Mucosa of descending colon (tissue), 3 donors: Measurements from ENCODE around the gene BCL2L15. TPM values are rescaled to one million over a fixed set of nuclear protein-coding genes. Genes with fewer than 3 reads are reported as not detected.
A peak's percentile ranks its signal among the peaks of the same experiment; 100 is the strongest.

ENCODE experiments used
- ATAC-seq: fragments of 200-7000 bp; cut with Tn5 transposase; one replicate; pipeline ENCODE4 v1.9.1; 2020; ENCODE audit warnings: mild to moderate bottlenecking, moderate library complexity
- DNase-seq, 3 donors: peaks; one replicate each; pipeline ENCODE4 v3.0.0-alpha.2; 2020
- H3K36me3 ChIP-seq: fragments of 200-600 bp; one replicate; pipeline ENCODE4 v1.8.0; 2021; ENCODE audit warnings: low read depth, mild to moderate bottlenecking
- H3K4me1 ChIP-seq: fragments of 200-600 bp; one replicate; pipeline ENCODE4 v1.8.0; 2021; ENCODE audit warnings: low read depth, mild to moderate bottlenecking
- H3K4me3 ChIP-seq: fragments of 200-600 bp; one replicate; pipeline ENCODE4 v1.8.0; 2021; ENCODE audit warnings: mild to moderate bottlenecking
- H3K9me3 ChIP-seq: fragments of 200-600 bp; one replicate; pipeline ENCODE4 v1.8.0; 2021; ENCODE audit warnings: mild to moderate bottlenecking
- CTCF ChIP-seq: fragments of 200-600 bp; IDR thresholded peaks from one replicate; pipeline ENCODE4 v1.8.0; 2022; ENCODE audit warnings: antibody characterized with exemption, mild to moderate bottlenecking
- intact Hi-C, 2 donors: fragments of 100-400 bp; cut with DNase I in 1 of 2; cut with micrococcal nuclease in 1 of 2; formaldehyde crosslinking; loops; one replicate each; pipeline versions ENCODE4 v1.11.0 to v1.11.1; 2022; cut with DNase I, micrococcal nuclease
- total RNA-seq, 3 donors: library from RNA; stranded (reverse); fragmentation: NEBNext Ultra II Directional in 2 of 3; extraction: Animal tissue kit (Norgen Biotek cat#: 25700) in 2 of 3; gene quantifications; one replicate each; pipeline versions ENCODE4 v1.2.1 to v1.2.4, GENCODE V29; 2021 to 2023
- donor health status: DM: no; HTN: no; CAD: no; lungs with moderate emphysema.
- donor health status: DM: no; HTN: no; CAD: no.
- donor health status: DM: no; HTN: yes; CAD: no.

BCL2L15 gene
- total RNA-seq, 3 donors from 2014 or later: 72.4 to 197 (median 153) TPM

- Histone ChIP-seq H3K9me3 (no peaks in the 10 kb centered on the region), H3K4me1 (peaks cover 30% of the 10 kb centered on the region), H3K36me3 (no peaks in the 10 kb centered on the region), H3K4me3 (no peak overlapping the region)
- ATAC-seq (no peak), DNase-seq (no peak)
- intact Hi-C loops: loop anchor here in 1 of 2 donors (10.0 kb wide), 1 partner anchor 54 kb away; no protein-coding TSS in a partner anchor
- no peak for TF ChIP-seq CTCF
Observed at GRCh38 chr1:113898241-113898814, 10.9 kb upstream of the BCL2L15 start.

GRCh38 chr1:113895961-113896360, 8.6 kb upstream of the BCL2L15 start:
- TF ChIP-seq CTCF: no peak
- no peaks in the 10 kb centered on the region for H3K36me3 ChIP-seq
- intact Hi-C loops: loop anchor here in 1 of 2 donors (10.0 kb wide), 1 partner anchor 51 kb away; no protein-coding TSS in a partner anchor

GRCh38 chr1:113895098-113895497, 7.7 kb upstream of the BCL2L15 start:
- Histone ChIP-seq H3K4me3 (no peak overlapping the region), H3K9me3 (no peaks in the 10 kb centered on the region), H3K4me1 (peaks cover 8% of the 10 kb centered on the region), H3K36me3 (no peaks in the 10 kb centered on the region)
- no peak for TF ChIP-seq CTCF
- ATAC-seq (no peak), DNase-seq (no peak)
- intact Hi-C loops: loop anchor here in 1 of 2 donors (10.0 kb wide), 1 partner anchor 50 kb away; no protein-coding TSS in a partner anchor

More at GRCh38 chr1:113895961-113896360, 8.6 kb upstream of the BCL2L15 start:
- no peak for ATAC-seq
- no peak for DNase-seq
- no peak overlapping the region for H3K4me3 ChIP-seq
- peaks cover 15% of the 10 kb centered on the region for H3K4me1 ChIP-seq
- H3K9me3 ChIP-seq: no peaks in the 10 kb centered on the region

- no peaks in the 10 kb centered on the region for H3K36me3 ChIP-seq
- no peak overlapping the region for H3K4me3 ChIP-seq
- ATAC-seq (no peak), DNase-seq (no peak)
- peaks cover 11% of the 10 kb centered on the region for H3K4me1 ChIP-seq
- intact Hi-C loops: loop anchor here in 1 of 2 donors (10.0 kb wide), 1 partner anchor 48 kb away; no protein-coding TSS in a partner anchor
- no peak for TF ChIP-seq CTCF
- no peaks in the 10 kb centered on the region for H3K9me3 ChIP-seq
Observed at GRCh38 chr1:113893267-113893666, 5.9 kb upstream of the BCL2L15 start.

GRCh38 chr1:113891631-113892220, 4.3 kb upstream of the BCL2L15 start:
- intact Hi-C loops: loop anchor here in 1 of 2 donors (10.0 kb wide), 1 partner anchor 47 kb away; no protein-coding TSS in a partner anchor
- Histone ChIP-seq H3K4me1 (peaks cover 19% of the 10 kb centered on the region), H3K36me3 (peaks cover 5% of the 10 kb centered on the region), H3K4me3 (no peak overlapping the region), H3K9me3 (no peaks in the 10 kb centered on the region)
- TF ChIP-seq CTCF: no peak
- peak in 2 of 3 donors; percentile 44 to 59 for DNase-seq
- peak; percentile 17 for ATAC-seq
